Epithelial cell of proximal tubule (primary cell): ENCODE data around the gene CRYAB. TPM values are rescaled to one million over a fixed set of nuclear protein-coding genes. Genes with fewer than 3 reads are reported as not detected.

Experiments
- DNase-seq: peaks from one replicate; pipeline ENCODE4 v3.0.0-alpha.2; 2011; ENCODE audit warnings: low read depth
- H3K4me3 ChIP-seq: 2 replicates; pipeline ENCODE4 v1.5.1; 2011; ENCODE audit warnings: low read depth, mild to moderate bottlenecking, low read length
- total RNA-seq: library from RNA; depleted of rRNA; stranded (reverse); fragments of >200 nt; gene quantifications from 2 replicates; pipeline ENCODE4 v1.2.3, GENCODE V29; 2015
- TF ChIP-seq, protein P1 (sequence below): conservative IDR thresholded peaks from 2 replicates; pipeline ENCODE4 v1.5.1; 2012; ENCODE audit warnings: low read depth, mild to moderate bottlenecking, low read length

The CRYAB gene
- total RNA-seq, 1 donor from 2014 or later = 25.8 TPM

DNA sequence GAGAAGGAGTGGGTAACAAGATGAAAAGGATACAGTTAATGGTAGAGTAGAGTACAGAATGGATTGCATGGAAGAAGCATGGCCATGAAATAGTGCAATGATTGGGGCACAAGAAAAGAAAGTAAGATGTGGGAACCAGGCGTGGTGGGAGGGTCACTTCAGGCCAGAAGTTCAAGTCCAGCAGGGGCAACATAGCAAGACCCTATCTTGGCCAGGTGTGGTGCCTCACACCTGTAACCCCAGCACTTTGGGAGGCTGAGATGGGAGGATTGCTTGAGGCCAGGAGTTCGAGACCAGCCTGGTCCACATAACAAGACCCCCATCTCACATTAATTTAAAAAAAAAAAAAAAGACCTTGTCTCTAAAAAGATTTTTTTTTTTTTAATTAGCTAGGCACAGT is 5.7 kb upstream of the CRYAB start:
- TF ChIP-seq, protein P1, sequence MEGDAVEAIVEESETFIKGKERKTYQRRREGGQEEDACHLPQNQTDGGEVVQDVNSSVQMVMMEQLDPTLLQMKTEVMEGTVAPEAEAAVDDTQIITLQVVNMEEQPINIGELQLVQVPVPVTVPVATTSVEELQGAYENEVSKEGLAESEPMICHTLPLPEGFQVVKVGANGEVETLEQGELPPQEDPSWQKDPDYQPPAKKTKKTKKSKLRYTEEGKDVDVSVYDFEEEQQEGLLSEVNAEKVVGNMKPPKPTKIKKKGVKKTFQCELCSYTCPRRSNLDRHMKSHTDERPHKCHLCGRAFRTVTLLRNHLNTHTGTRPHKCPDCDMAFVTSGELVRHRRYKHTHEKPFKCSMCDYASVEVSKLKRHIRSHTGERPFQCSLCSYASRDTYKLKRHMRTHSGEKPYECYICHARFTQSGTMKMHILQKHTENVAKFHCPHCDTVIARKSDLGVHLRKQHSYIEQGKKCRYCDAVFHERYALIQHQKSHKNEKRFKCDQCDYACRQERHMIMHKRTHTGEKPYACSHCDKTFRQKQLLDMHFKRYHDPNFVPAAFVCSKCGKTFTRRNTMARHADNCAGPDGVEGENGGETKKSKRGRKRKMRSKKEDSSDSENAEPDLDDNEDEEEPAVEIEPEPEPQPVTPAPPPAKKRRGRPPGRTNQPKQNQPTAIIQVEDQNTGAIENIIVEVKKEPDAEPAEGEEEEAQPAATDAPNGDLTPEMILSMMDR = no peak
- no peak for DNase-seq

DNA sequence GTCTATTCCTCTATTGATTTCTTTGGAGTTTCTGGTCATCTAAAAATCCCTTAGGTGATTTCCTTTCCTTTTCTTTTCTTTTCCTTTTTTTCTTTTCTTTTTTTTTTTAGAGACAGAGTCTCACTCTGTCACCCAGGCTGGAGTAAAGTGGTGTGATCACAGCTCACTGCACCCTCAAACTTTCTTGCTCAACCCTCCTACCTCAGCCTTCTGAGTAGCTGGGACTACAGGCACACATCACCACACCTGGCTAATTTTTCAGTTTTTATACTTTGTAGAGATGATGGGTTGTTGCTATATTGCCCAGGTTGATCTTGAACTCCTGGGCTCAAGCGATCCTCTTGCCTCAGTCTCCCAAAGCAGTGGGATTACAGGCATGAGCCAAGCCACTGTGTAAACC is 5.2 kb upstream of the CRYAB start:
- TF ChIP-seq, protein P1 = no peak
- no peak overlapping the region for H3K4me3 ChIP-seq
- DNase-seq = no peak

More for the DNA sequence above, 5.7 kb upstream of the CRYAB start:
- no peak overlapping the region for H3K4me3 ChIP-seq

DNA sequence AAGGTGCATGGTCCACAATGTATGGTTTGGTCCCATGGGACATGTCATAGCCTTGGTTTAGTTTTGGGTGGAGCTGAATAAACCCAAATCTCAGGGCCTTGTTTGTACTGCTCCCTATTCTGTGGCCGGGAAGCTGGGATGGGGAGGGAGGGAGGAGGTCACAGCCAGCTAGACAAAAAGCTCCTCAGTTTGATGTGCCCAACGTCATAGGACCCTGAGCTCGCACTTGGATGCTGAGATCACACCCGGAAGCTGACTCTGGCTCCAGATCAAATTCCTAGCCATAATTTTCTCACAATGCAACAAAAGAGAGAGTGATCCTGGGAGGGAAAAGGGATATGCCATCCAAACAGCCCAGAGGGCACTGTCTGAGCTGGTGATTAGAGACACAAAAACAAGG is 2.4 kb upstream of the CRYAB start:
- no peak for DNase-seq
- TF ChIP-seq, protein P1 = no peak
- peak overlapping the region; percentile 67 for H3K4me3 ChIP-seq

DNA sequence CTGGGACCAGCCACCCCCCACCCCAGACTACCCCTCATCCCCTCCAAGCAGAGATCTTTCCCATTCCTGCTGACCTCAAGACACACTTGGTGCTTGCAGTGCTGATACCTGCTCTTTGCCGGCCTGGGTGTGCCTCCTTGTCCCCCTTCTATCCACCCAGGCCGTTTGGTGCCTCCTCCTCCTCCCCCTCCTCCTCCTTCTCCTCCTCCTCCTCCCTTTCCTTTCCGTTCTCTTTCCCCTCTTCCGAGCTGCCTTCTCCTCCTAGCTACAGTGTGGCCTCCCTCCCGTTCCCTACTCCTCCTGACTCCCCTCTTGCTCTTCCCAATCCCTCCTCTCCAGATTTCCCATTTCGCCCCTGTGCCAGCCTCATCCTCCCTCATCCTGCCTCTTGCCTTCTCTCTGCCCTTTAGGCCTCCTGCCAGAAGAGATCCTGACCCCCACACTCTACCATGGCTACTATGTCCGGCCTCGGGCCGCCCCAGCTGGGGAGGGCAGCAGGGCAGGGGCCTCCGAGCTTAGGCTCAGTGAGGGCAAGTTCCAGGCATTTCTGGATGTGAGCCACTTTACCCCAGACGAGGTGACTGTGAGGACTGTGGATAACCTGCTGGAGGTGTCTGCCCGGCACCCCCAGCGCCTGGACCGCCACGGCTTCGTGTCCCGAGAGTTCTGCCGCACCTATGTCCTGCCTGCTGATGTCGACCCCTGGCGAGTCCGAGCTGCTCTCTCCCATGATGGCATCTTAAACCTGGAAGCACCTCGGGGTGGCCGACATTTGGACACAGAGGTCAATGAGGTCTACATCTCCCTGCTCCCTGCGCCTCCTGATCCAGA is 1.7 kb upstream of the CRYAB start:
- DNase-seq = no peak
- peak overlapping the region; percentile 67 for H3K4me3 ChIP-seq
- TF ChIP-seq, protein P1 = no peak

DNA sequence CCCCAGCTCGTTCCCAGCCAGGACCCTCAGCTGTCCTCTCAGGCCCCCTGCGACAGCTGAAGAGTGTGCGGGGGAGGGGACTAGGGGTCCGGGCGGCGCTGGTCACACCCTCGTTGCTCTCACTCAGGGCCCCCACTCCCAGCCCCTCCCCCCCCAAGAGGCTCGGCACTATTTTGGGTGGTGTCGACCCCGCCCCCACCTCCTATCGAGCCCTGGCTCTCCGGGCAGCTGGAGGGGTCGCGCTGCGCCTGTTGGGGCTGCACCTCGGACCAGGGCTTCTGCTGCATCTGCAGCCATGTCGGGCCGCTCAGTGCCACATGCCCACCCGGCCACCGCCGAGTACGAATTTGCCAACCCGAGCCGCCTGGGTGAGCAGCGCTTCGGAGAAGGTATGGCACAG is 965 bp upstream of the CRYAB start, which contains the start of gene HSPB2:
Gene HSPB2, plus strand, starts transcription at position 200 of the 400 bp plus-strand sequence. Its CDS starts 96 bp downstream, at position 296.
- no peak for DNase-seq
- peak within 1 kb of the TSS; percentile 67 for H3K4me3 ChIP-seq
- TF ChIP-seq, protein P1 = no peak

DNA sequence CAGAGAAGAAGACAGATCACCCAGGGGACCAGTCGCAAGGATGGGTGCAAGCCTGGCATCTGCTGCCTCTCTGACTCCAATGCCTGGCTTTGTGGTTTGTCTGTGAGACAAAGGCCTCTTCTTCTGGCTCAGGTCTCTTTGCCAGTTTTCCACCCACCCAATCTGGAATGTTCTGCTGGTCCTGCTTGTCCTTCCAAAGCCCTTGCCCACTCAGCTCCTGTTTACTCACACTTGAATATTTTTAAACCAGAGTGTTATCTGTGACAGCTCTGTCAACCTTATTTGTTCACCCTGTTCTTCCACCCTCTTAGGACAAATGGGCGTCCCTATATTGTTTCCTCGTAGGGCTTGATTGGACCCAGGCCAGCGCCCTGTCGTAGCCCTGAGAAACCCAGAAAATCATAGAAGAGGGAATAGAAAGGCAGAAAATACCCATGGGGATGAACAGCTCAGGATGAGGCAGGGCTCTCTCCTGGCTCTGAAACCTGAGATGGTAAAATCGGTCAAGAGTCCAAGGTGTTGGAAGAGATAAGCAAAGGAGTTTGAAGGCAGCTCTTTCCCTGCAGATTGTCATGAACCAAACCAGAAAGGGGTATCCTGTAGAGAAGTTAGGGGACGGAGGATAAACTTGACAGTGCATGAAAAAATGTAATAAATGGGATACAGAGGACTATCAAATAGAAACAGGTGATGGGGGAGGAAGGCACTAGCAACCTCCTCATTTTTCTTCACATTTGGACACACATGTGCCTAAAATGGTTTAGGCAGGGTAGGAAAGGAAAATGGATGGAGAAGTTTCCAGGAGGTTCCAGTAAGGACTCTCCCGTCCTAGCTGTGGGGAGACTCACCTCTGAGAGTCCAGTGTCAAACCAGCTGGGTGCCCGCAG is 651 bp downstream of the CRYAB start:
- no peak for DNase-seq
- H3K4me3 ChIP-seq = peak overlapping the region; percentile 67
- TF ChIP-seq, protein P1 = no peak
